HG03460 (cell line): ENCODE data around the gene POMGNT2.
"Not testable (repeated sequence)": the region's sequence is repeated elsewhere in the genome, so short reads cannot be mapped to it uniquely, and the experiment has no call there.

Experiments used
- ATAC-seq: cut with Tn5 transposase; IDR thresholded peaks from one replicate; pipeline ENCODE4 v1.9.1; 2021; ENCODE audit not compliant: unreplicated experiment

The POMGNT2 gene

DNA sequence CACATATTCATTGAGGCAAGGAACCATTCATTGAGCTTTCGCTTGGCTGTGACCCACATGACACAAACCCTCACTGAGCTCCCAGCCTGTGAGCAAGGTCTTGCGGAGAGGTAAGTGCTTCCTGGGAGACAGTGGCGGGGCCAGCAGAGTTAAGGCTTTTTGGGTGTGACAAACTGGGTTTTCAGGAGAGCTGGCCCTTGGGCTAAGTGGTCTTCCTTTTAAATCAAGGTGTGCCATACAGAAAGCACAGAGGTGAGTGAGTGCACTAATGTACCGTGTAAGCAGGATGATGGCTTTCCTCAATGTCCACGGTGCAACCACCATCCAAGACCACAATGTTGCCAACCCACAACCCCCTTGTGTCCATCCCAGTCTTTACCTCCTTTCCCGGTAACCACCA is 28.6 kb downstream of the POMGNT2 start:
- ATAC-seq, result no peak

- ATAC-seq, result no peak
Measured at GRCh38 chr3:43076857-43077256, 29.0 kb downstream of the POMGNT2 start.

DNA sequence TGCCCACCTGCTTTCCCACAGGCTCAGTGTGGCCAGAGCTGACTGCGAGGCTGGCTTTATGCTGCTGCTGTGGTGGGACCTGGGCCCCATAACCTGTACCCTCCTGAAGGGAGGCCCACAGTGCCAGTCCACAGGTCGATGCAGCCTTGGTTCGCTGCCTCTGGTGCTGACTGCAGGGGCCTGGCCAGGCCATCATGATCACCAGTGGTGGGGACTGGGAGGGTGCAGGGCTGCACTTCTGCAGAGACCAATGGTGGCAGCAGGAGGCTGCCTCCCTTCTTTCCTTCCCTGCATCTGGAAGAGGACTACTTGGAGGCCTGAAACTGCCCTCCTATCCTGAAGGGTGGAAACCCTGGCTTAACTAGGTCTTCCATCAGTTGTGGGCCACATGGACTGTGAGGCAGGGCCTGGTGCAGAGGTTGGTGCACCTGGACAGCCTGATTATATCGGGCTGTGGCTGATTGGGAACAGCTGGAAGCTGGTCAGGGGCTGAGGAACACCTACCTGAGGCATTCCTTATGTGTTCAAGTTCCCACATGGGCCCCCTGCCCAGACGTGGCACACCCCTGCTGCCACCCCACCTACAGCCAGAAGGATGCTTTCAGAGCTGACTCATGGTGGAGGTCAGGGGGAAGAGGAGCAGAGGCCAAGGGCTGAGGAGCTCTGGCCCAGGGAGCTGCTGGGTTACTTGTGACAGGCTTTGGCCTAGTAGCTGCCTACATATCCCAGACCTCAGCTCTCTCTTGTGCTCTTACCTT is 29.8 kb downstream of the POMGNT2 start:
- no peak for ATAC-seq

DNA sequence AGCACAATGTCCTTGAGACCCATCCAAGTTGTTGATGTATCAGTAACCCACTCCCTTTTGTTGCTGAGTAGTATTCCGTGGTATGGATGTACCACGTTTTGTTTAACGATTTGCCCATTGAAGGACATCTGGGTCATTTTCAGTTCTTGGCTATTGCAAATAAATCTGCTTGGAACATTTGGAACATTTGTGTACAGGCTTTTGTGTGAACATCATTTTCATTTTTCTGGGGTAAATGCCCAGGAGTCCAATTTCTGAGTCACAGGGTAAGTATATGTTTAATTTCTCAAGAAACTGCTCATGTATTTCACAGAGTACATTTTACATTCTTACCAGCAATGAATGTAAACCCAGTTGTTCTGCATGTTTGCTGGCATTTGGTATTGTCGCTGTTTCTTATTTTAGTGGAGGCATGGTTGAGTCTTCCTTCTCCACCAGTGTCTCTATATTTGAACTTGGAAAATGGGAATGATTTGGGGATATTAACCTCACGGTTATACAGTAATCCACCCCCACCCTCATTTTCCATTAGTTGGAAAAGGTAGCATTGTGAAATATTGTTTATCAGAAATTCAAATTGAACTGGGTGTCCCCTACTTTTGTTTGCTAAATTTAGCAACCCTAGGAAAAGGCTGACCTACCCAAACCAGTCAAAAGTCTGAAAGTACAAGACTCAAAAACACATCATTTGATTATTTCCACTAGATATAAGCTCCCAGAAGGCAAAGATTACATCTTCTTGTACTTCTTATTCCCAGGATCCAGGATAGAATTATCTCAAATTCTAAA is 30.8 kb downstream of the POMGNT2 start:
- ATAC-seq, result no peak

DNA sequence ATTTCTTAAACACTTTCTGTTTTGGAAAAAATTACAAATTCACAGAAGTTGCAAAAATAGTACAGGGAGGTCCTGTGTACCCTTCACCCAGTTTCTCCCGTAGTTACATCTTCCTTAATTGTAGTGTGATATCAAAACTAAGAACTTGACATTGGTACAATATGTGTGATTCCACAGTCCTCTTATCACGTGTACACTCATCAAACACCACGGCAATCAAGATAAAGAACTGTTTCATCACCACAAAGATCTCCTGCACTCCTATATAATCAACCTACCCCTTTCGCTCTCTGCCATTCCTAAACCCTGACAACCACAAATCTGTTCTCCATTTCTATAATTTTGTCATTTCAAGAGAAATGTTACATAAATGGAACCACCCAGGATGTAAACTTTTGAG is 31.4 kb downstream of the POMGNT2 start:
- ATAC-seq, result no peak

GRCh38 chr3:43073836-43074220 is 32.1 kb downstream of the POMGNT2 start:
- ATAC-seq, result no peak

DNA sequence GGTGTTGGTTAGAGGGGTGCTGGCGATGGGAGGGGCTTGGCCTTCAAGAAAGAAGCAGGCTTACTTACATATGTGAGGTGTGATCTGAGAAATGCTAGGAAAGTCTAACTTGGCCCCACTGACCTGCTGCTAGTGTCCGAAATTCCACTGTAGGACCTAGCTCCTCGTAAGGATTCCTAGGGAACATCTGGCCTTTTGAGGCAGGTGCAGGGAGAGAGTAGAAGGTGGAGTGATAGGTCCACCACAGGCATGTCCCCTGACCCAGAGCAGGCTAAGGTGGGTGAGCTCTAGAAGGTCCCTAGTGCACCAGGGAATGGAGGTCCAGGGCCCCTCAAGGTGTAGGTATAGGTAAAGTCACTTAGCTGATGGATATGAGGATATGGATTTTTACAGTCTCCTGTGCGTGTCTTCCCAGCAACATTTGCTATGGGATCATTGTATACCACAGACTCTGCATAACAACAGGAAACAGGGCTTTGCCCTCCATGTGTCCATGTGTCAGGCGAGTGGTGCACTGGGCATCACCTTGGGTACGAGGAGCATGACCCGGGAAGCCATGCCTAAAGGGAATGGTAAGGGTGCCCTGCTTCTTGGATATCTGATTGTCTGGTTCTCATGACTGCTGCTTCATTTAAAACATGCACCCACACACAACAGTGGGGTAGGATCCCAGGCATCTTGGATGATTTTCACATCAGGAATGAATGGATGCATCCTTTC is 32.6 kb downstream of the POMGNT2 start:
- ATAC-seq, result no peak

GRCh38 chr3:43072361-43072760 is 33.5 kb downstream of the POMGNT2 start:
- ATAC-seq, result no peak

DNA sequence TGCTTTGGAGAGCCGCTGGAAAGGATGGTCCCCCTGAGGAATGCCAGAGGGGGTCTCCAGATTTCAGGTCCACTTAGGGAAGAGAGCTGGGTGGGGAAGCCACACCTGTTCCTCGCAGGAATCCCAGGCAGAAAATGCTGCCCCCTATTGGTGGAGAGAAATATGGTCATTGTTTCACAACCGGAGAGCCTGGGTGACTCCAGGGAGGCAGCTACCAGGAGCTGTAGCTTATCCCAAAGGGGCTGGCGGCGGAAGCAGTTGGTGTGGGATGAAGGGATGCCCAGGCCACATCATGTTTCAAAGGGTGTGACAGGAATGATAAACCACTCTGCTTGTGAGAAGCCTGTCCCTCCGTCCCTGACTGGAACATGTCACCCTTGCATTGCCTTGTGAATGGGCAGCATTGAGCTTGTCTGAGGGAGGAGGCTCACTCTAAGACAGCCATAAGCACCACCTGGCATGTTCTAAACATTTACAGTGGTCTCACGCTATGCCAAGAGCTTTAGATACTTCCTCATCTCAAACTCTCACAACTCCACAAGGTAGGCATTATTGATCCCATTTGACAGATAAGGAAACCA is 34.5 kb downstream of the POMGNT2 start:
- no peak for ATAC-seq

DNA sequence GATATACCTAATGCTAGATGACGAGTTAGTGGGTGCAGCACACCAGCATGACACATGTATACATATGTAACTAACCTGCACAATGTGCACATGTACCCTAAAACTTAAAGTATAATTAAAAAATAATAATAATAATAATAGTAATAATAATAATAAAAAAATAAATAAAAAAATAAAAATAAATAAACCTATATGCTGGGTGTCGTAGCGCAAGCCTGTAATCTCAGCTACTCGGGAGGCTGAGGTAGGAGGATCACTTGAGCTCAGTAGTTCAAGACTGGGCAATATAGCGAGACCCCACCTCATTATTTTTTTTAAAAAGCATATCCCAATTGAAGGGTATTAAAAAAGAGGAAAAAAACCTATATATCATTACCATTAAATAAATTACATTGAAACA is 35.2 kb downstream of the POMGNT2 start:
- not testable (repeated sequence) for ATAC-seq

GRCh38 chr3:43063114-43063513 is 42.8 kb downstream of the POMGNT2 start:
- no peak for ATAC-seq

GRCh38 chr3:43062564-43063040 is 43.3 kb downstream of the POMGNT2 start:
- no peak for ATAC-seq

DNA sequence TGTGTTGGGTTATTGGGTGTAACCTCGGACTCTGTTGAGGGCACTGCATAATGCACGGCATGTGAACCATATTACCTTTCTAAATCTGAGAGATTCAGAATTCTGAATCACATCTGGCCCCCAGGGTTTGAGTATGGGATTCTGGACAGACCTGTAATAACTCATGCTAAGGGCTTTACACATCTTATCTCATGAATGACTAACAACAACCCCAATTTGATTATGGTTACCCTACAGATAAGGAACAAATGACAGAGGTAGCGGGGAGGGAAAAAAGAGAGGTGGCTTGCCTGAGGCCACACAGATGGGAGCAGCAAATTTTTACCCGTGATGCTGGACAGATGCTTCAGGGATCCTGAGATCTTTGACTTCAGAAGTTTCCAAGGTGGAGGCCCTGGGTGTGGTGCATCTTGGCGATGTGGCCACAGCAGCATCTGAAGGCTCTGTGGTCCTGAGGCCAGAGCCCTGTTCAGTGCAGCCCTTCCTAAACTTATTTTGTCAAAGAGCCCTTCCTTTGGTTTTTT is 43.8 kb downstream of the POMGNT2 start:
- ATAC-seq, result no peak

DNA sequence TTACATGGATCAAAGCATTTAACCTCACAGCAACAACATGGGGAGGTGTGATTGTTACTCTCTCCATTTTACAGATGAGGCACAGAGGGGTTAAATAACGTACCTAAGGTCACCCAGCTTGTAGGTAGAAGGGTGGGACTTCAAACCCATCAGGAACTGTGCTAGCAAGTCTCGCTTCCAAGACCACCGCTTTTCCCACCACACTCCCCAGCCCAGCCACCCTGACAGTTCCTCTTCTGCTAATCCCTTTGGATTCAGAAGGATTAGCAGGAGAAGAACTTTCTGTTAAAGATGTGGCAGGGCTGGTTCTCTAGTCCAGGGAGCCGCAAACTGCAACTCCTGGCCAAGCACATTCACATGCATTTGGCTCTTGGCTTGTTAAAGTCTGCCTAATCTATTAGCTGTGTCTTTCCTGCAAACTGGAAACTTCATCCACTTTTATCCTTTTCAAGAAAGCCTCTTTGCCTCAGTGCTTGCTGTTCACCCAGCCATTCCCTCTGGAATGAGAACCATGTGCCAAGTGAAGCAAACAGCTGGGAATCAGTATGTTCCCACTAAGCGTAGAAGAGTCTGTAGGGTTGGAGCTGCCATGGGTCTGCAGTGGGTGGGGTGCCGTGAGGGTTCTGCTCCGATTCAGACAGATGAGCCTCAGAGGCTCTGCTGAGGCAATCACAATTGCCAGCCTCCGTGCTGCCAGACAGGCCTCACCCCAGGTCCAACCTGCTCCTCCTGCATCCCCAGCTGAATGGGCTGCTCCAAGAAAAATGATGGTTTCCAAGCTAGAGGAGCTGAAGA is 44.6 kb downstream of the POMGNT2 start:
- no peak for ATAC-seq

DNA sequence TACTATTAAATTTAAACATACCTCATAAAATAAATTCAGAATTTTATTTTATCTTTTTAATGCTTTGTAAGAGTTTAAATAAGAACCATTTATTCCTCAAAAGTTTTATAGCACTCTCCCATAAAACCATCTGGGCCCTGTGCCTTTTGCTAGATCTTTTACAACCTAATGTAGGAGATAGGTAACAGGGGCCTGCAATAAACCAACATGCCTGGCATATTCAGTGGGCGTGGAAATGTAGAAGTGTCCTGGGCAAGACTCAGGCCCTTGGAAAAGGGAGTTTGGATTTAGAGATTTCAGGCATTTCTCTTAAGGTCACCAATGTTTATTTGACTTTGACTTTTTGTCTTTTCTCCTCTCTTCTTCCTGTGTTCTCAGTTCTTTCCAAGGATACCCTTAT is 46.4 kb downstream of the POMGNT2 start:
- ATAC-seq, result no peak

GRCh38 chr3:43055806-43056770 is 49.8 kb downstream of the POMGNT2 start:
- no peak for ATAC-seq

DNA sequence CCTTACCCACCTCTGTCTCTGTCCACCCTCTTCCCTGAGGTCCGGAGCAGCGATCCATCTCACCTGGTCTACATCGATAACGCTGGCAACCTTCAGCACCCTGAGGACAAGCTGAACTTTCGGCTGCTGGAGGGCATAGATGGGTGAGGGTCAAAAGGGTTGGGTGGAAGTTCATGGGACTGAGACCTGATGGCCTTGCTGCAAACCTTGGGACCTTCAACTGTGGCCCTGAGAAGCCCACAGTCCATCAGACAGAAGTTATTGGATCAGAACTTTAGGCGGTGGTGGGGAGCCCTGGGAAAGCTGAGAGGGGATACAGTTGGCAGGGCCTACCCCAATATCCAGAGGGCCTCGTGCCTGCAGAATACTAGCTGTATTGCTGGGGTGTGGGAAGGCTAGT is 50.5 kb downstream of the POMGNT2 start:
- ATAC-seq, result no peak

- no peak for ATAC-seq
Measured at GRCh38 chr3:43054754-43055153, 51.1 kb downstream of the POMGNT2 start.

DNA sequence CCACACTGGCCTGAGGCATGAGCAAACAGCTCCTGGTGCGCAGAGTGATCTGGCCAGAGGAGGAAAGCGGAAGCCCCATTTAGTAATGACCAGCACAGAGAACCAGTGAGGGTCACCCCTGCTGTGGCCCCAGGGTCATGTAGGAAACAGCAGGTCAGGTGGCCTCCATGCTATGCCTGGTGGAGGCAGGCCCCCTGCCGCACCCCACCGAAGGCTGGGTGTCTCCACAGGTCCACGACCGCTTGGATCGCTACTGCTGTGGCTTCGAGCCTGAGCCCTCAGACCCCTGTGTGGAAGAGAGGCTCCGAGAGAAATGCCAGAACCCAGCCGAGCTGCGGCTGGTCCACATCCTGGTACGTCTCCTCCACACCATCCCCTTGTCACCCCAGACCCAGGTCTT is 52.6 kb downstream of the POMGNT2 start:
- ATAC-seq, result no peak
